ENCODE data around the gene PRPF8. TPM values are rescaled to one million over a fixed set of nuclear protein-coding genes. Genes with fewer than 3 reads are reported as not detected.

PRPF8 gene
- total and polyA plus RNA-seq, 2 experiments from 2014 or later, result 72.2 to 93.8 TPM

GRCh38 chr17:1648173-1648962, 36.3 kb downstream of the PRPF8 start:
- Histone ChIP-seq H3K9me2 (ENCODE audit: insufficient read depth) (no peaks in the 10 kb centered on the region), H4K20me1 (ENCODE audit: insufficient read depth) (no peaks in the 10 kb centered on the region), H3K4me3 (peak overlapping the region; percentile 70), H3K4me2 (ENCODE audit: unreplicated experiment) (peak overlapping the region; percentile 81), H3F3A (ENCODE audit: insufficient read depth) (peaks cover 33% of the 10 kb centered on the region), H3K36me3 (ENCODE audit: low read depth) (peaks cover 20% of the 10 kb centered on the region), H3K27me3 (replicated peaks; ENCODE audit: insufficient read depth) (no peaks in the 10 kb centered on the region), H3K79me2 (ENCODE audit: insufficient read depth) (no peaks in the 10 kb centered on the region), H3K9me3 (ENCODE audit: low read depth) (no peaks in the 10 kb centered on the region), H3K9ac (peak overlapping the region; percentile 67), H3K4me1 (ENCODE audit: insufficient read depth) (peaks cover 15% of the 10 kb centered on the region), H3K27ac (peak overlapping the region; percentile 27), H2AFZ (peak overlapping the region; percentile 89)
- peak; percentile 97 for DNase-seq
- in situ Hi-C loops (cut with MboI), result no loop called here
- WGBS, 2 experiments (ENCODE audit: low coverage in 1 of 2, low lambda C conversion rate in 2 of 2, missing lambda C conversion rate in 2 of 2), result 9 to 10% methylated on average over 43 to 46 of the region's 54 CpGs
- TF ChIP-seq EZH2 (IDR thresholded peaks at IDR 0.05; ENCODE audit: insufficient read depth, poor library complexity, severe bottlenecking) (no peak), EZH2phosphoT487 (IDR thresholded peaks at IDR 0.05; ENCODE audit: insufficient read depth, low read depth) (no peak)

GRCh38 chr17:1647802-1648171, 36.9 kb downstream of the PRPF8 start:
- no peak for TF ChIP-seq EZH2 (IDR thresholded peaks at IDR 0.05; ENCODE audit: insufficient read depth, poor library complexity, severe bottlenecking)
- TF ChIP-seq EZH2phosphoT487 (IDR thresholded peaks at IDR 0.05; ENCODE audit: insufficient read depth, low read depth), result no peak
- peaks cover 15% of the 10 kb centered on the region for H3K4me1 ChIP-seq (ENCODE audit: insufficient read depth)
- H3K9ac ChIP-seq, result no peak overlapping the region
- in situ Hi-C loops (cut with MboI), result no loop called here
- no peaks in the 10 kb centered on the region for H3K27me3 ChIP-seq (replicated peaks; ENCODE audit: insufficient read depth)
- H4K20me1 ChIP-seq (ENCODE audit: insufficient read depth), result no peaks in the 10 kb centered on the region
- H3K36me3 ChIP-seq (ENCODE audit: low read depth), result peaks cover 15% of the 10 kb centered on the region; the same call in 1 of the 2 replicates
- H3K9me3 ChIP-seq (ENCODE audit: low read depth), result no peaks in the 10 kb centered on the region
- H3K4me3 ChIP-seq, result no peak overlapping the region
- H3K27ac ChIP-seq, result no peak overlapping the region
- no peak overlapping the region for H2AFZ ChIP-seq
- H3F3A ChIP-seq (ENCODE audit: insufficient read depth), result peaks cover 27% of the 10 kb centered on the region
- H3K9me2 ChIP-seq (ENCODE audit: insufficient read depth), result no peaks in the 10 kb centered on the region
- WGBS, 2 experiments (ENCODE audit: low coverage in 1 of 2, low lambda C conversion rate in 2 of 2, missing lambda C conversion rate in 2 of 2), result 86% methylated on average over 11 of the region's 11 CpGs
- peak overlapping the region; percentile 81 for H3K4me2 ChIP-seq (ENCODE audit: unreplicated experiment)
- no peak for DNase-seq
- no peaks in the 10 kb centered on the region for H3K79me2 ChIP-seq (ENCODE audit: insufficient read depth)

GRCh38 chr17:1646199-1646875, 38.3 kb downstream of the PRPF8 start:
- Histone ChIP-seq H3K4me3 (no peak overlapping the region), H3F3A (ENCODE audit: insufficient read depth) (peaks cover 12% of the 10 kb centered on the region), H3K9me3 (ENCODE audit: low read depth) (no peaks in the 10 kb centered on the region), H4K20me1 (ENCODE audit: insufficient read depth) (no peaks in the 10 kb centered on the region), H3K79me2 (ENCODE audit: insufficient read depth) (no peaks in the 10 kb centered on the region), H3K4me1 (ENCODE audit: insufficient read depth) (peaks cover 15% of the 10 kb centered on the region), H3K27me3 (replicated peaks; ENCODE audit: insufficient read depth) (no peaks in the 10 kb centered on the region), H3K27ac (no peak overlapping the region), H3K9ac (no peak overlapping the region), H3K36me3 (ENCODE audit: low read depth) (peaks cover 2% of the 10 kb centered on the region; the same call in 1 of the 2 replicates), H3K9me2 (ENCODE audit: insufficient read depth) (no peaks in the 10 kb centered on the region), H2AFZ (no peak overlapping the region), H3K4me2 (ENCODE audit: unreplicated experiment) (no peak overlapping the region)
- in situ Hi-C loops (cut with MboI), result no loop called here
- WGBS, 2 experiments (ENCODE audit: low coverage in 1 of 2, low lambda C conversion rate in 2 of 2, missing lambda C conversion rate in 2 of 2), result 88 to 91% methylated on average over 10 to 13 of the region's 13 CpGs
- no peak for TF ChIP-seq EZH2 (IDR thresholded peaks at IDR 0.05; ENCODE audit: insufficient read depth, poor library complexity, severe bottlenecking)
- TF ChIP-seq EZH2phosphoT487 (IDR thresholded peaks at IDR 0.05; ENCODE audit: insufficient read depth, low read depth), result no peak
- no peak for DNase-seq

GRCh38 chr17:1645207-1646171, 39.2 kb downstream of the PRPF8 start, which contains the start of gene SCARF1:
TSS of gene SCARF1 (minus strand) at chr17:1645732. CDS start at chr17:1645697, 35 bp downstream.
- H3K9ac ChIP-seq, result no peak within 1 kb of the TSS

More at GRCh38 chr17:1645207-1646171, 39.2 kb downstream of the PRPF8 start, which contains the start of gene SCARF1:
- 94 to 95% methylated on average over 20 to 25 of the region's 25 CpGs for WGBS, 2 experiments (ENCODE audit: low coverage in 1 of 2, low lambda C conversion rate in 2 of 2, missing lambda C conversion rate in 2 of 2)
- Histone ChIP-seq H3K9me2 (ENCODE audit: insufficient read depth) (no peaks in the 10 kb centered on the region), H3K36me3 (ENCODE audit: low read depth) (no peaks in the 10 kb centered on the region), H3K4me2 (ENCODE audit: unreplicated experiment) (no peak within 1 kb of the TSS), H3K27me3 (replicated peaks; ENCODE audit: insufficient read depth) (no peaks in the 10 kb centered on the region), H2AFZ (no peak within 1 kb of the TSS), H4K20me1 (ENCODE audit: insufficient read depth) (no peaks in the 10 kb centered on the region), H3K4me1 (ENCODE audit: insufficient read depth) (peaks cover 15% of the 10 kb centered on the region), H3K79me2 (ENCODE audit: insufficient read depth) (no peaks in the 10 kb centered on the region), H3F3A (ENCODE audit: insufficient read depth) (peaks cover 5% of the 10 kb centered on the region), H3K9me3 (ENCODE audit: low read depth) (no peaks in the 10 kb centered on the region), H3K27ac (no peak within 1 kb of the TSS), H3K4me3 (no peak within 1 kb of the TSS)
- DNase-seq, result no peak
- no peak for TF ChIP-seq EZH2phosphoT487 (IDR thresholded peaks at IDR 0.05; ENCODE audit: insufficient read depth, low read depth)
- TF ChIP-seq EZH2 (IDR thresholded peaks at IDR 0.05; ENCODE audit: insufficient read depth, poor library complexity, severe bottlenecking), result no peak
- in situ Hi-C loops (cut with MboI), result no loop called here

All from GM23248 (cell line).